HEK293 (cell line): ENCODE measurements around the gene EIF4A2.

Experiments
- CTCF ChIA-PET: fragments of 350-600 bp; formaldehyde crosslinking; extraction: SDS; loops from one replicate; lab custom pipeline; 2021; ENCODE audit warnings: antibody characterized with exemption; lab: Yijun Ruan, JAX
- POLR2A ChIA-PET: fragments of 300-600 bp; formaldehyde crosslinking; extraction: SDS; loops from one replicate; lab custom pipeline; 2020; ENCODE audit warnings: antibody characterized with exemption, inconsistent platforms; lab: Yijun Ruan, JAX
- H3K27ac ChIP-seq: fragments of 200-500 bp; sonication (Bioruptor generic); 2 replicates; pipeline ENCODE4 v1.5.1; 2014; ENCODE audit warnings: low read depth, low read length, control low read depth, inconsistent platforms; ENCODE audit errors: extremely low read depth
- H3K36me3 ChIP-seq, 2 experiments: fragments of 200-500 bp in 1 of 2; sonication (Bioruptor generic) in 1 of 2; 1 replicate in 1 of 2; 2 replicates in 1 of 2; pipeline ENCODE4 v1.5.1; 2014 to 2017; ENCODE audit warnings: inconsistent platforms in 2 of 2, low read length in 2 of 2; ENCODE audit not compliant: control insufficient read depth in 2 of 2, insufficient read depth in 1 of 2
- H3K4me1 ChIP-seq: fragments of 200-500 bp; sonication (Bioruptor generic); 2 replicates; pipeline ENCODE4 v1.5.1; 2014; ENCODE audit warnings: mild to moderate bottlenecking, low read length, inconsistent platforms; ENCODE audit not compliant: control insufficient read depth, insufficient read depth
- H3K4me3 ChIP-seq: 2 replicates; pipeline ENCODE4 v1.5.1; 2011; ENCODE audit warnings: low read depth, mild to moderate bottlenecking, control low read depth, low read length, moderate library complexity
- H3K9me3 ChIP-seq: fragments of 200-500 bp; sonication (Bioruptor generic); 2 replicates; pipeline ENCODE4 v1.5.1; 2014; ENCODE audit warnings: low read depth, low read length, inconsistent platforms; ENCODE audit not compliant: control insufficient read depth, insufficient read depth
- BCL11A ChIP-seq: fragments of 450-650 bp; formaldehyde crosslinking; IDR thresholded peaks from 2 replicates; pipeline ENCODE4 v1.5.1; 2016; ENCODE audit warnings: low read depth, missing biosample characterization, missing genetic modification characterization
- BCL11B ChIP-seq: fragments of 450-650 bp; formaldehyde crosslinking; IDR thresholded peaks from 2 replicates; pipeline ENCODE4 v1.5.1; 2016; ENCODE audit warnings: low read depth, missing biosample characterization, missing genetic modification characterization
- GLIS1 ChIP-seq: fragments of 450-650 bp; formaldehyde crosslinking; IDR thresholded peaks from 2 replicates; pipeline ENCODE4 v1.5.1; 2016; ENCODE audit warnings: missing biosample characterization, missing genetic modification characterization
- GLIS2 ChIP-seq: fragments of 450-650 bp; formaldehyde crosslinking; IDR thresholded peaks from 2 replicates; pipeline ENCODE4 v1.5.1; 2016; ENCODE audit warnings: missing biosample characterization, missing genetic modification characterization
- KLF9 ChIP-seq: fragments of 450-650 bp; formaldehyde crosslinking; IDR thresholded peaks from 2 replicates; pipeline ENCODE4 v1.5.1; 2016; ENCODE audit warnings: missing biosample characterization, missing genetic modification characterization, low read depth
- MZF1 ChIP-seq: fragments of 450-650 bp; formaldehyde crosslinking; IDR thresholded peaks from 2 replicates; pipeline ENCODE4 v1.5.1; 2017; ENCODE audit warnings: missing biosample characterization, missing genetic modification characterization, borderline replicate concordance
- OVOL3 ChIP-seq: fragments of 450-650 bp; formaldehyde crosslinking; IDR thresholded peaks from 2 replicates; pipeline ENCODE4 v1.5.1; 2016; ENCODE audit warnings: missing biosample characterization, missing genetic modification characterization
- YY1 ChIP-seq: fragments of 450-650 bp; formaldehyde crosslinking; IDR thresholded peaks from 2 replicates; pipeline ENCODE4 v1.5.1; 2018; ENCODE audit warnings: missing biosample characterization, missing genetic modification characterization
- YY2 ChIP-seq: fragments of 450-650 bp; formaldehyde crosslinking; IDR thresholded peaks from 2 replicates; pipeline ENCODE4 v1.5.1; 2016; ENCODE audit warnings: missing biosample characterization, missing genetic modification characterization
- ZFP37 ChIP-seq: fragments of 450-650 bp; formaldehyde crosslinking; IDR thresholded peaks from 2 replicates; pipeline ENCODE4 v1.5.1; 2016; ENCODE audit warnings: missing biosample characterization, missing genetic modification characterization
- ZNF114 ChIP-seq: fragments of 450-650 bp; formaldehyde crosslinking; IDR thresholded peaks from 2 replicates; pipeline ENCODE4 v1.5.0; 2017; ENCODE audit warnings: missing biosample characterization, missing genetic modification characterization
- ZNF138 ChIP-seq: fragments of 450-650 bp; formaldehyde crosslinking; IDR thresholded peaks from 2 replicates; pipeline ENCODE4 v1.5.1; 2016; ENCODE audit warnings: missing biosample characterization, missing genetic modification characterization, borderline replicate concordance
- ZNF140 ChIP-seq: fragments of 450-650 bp; formaldehyde crosslinking; IDR thresholded peaks from 2 replicates; pipeline ENCODE4 v1.5.1; 2016; ENCODE audit warnings: missing biosample characterization, missing genetic modification characterization
- ZNF169 ChIP-seq: fragments of 450-650 bp; formaldehyde crosslinking; IDR thresholded peaks from 2 replicates; pipeline ENCODE4 v1.5.1; 2016; ENCODE audit warnings: missing biosample characterization, missing genetic modification characterization
- ZNF2 ChIP-seq: fragments of 450-650 bp; formaldehyde crosslinking; IDR thresholded peaks from 2 replicates; pipeline ENCODE4 v1.5.1; 2016; ENCODE audit warnings: missing biosample characterization, missing genetic modification characterization
- ZNF248 ChIP-seq: fragments of 450-650 bp; formaldehyde crosslinking; IDR thresholded peaks from 2 replicates; pipeline ENCODE4 v1.5.1; 2017; ENCODE audit warnings: missing biosample characterization, missing genetic modification characterization
- ZNF362 ChIP-seq: fragments of 450-650 bp; formaldehyde crosslinking; IDR thresholded peaks from 2 replicates; pipeline ENCODE4 v1.5.1; 2016; ENCODE audit warnings: missing biosample characterization, missing genetic modification characterization
- ZNF610 ChIP-seq: fragments of 450-650 bp; formaldehyde crosslinking; IDR thresholded peaks from 2 replicates; pipeline ENCODE4 v1.5.1; 2016; ENCODE audit warnings: missing biosample characterization, missing genetic modification characterization, borderline replicate concordance
- ZNF629 ChIP-seq: fragments of 450-650 bp; formaldehyde crosslinking; IDR thresholded peaks from 2 replicates; pipeline ENCODE4 v1.5.1; 2017; ENCODE audit warnings: missing biosample characterization, missing genetic modification characterization
- ZNF677 ChIP-seq: fragments of 450-650 bp; IDR thresholded peaks from 2 replicates; pipeline ENCODE4 v1.5.0; 2018; ENCODE audit warnings: missing biosample characterization, mild to moderate bottlenecking, missing genetic modification characterization, moderate library complexity
- ZNF707 ChIP-seq: fragments of 450-650 bp; formaldehyde crosslinking; IDR thresholded peaks from 2 replicates; pipeline ENCODE4 v1.5.1; 2016; ENCODE audit warnings: missing biosample characterization, missing genetic modification characterization
- TF ChIP-seq, protein P1 (sequence below): fragments of 450-650 bp; formaldehyde crosslinking; IDR thresholded peaks from 2 replicates; pipeline ENCODE4; 2016; ENCODE audit warnings: missing biosample characterization, missing genetic modification characterization
- TF ChIP-seq, protein P2 (sequence below): fragments of 450-650 bp; formaldehyde crosslinking; IDR thresholded peaks from 2 replicates; pipeline ENCODE4 v1.5.1; 2016; ENCODE audit warnings: missing biosample characterization, missing genetic modification characterization
- TF ChIP-seq, protein P3 (sequence below): sonication (generic); formaldehyde crosslinking; IDR thresholded peaks from 2 replicates; pipeline ENCODE4 v1.8.1; 2022; ENCODE audit warnings: mild to moderate bottlenecking, moderate library complexity, missing genetic modification reagents
- TF ChIP-seq, protein P4 (sequence below): fragments of 450-650 bp; formaldehyde crosslinking; IDR thresholded peaks from 2 replicates; pipeline ENCODE4 v1.5.1; 2016; ENCODE audit warnings: missing biosample characterization, missing genetic modification characterization

The EIF4A2 gene

GRCh38 chr3:186782542-186783057 is 777 bp upstream of the EIF4A2 start:
- Histone ChIP-seq H3K36me3 (peaks cover 0 to 41% of the 10 kb centered on the region in 2 experiments; a peak in 2 of 3 replicates), H3K4me1 (no peaks in the 10 kb centered on the region), H3K4me3 (peak overlapping the region; percentile 100), H3K27ac (peak overlapping the region; percentile 97), H3K9me3 (no peaks in the 10 kb centered on the region)
- ChIA-PET CTCF (no interaction called here), POLR2A (interaction anchor here (0.7 to 4.2 kb wide), 12 partner anchors 9 to 319 kb away, joined by 3 to 35 read pairs (median 8); partner anchors contain the start of genes DNAJB11 and RFC4)
- TF ChIP-seq ZNF2 (tag by site-specific recombination), result 0 out of 2 replicates have a peak, but pooled peaks have one; percentile 10
- TF ChIP-seq ZNF140, result no peak

- Histone ChIP-seq H3K9me3 (no peaks in the 10 kb centered on the region), H3K27ac (peak overlapping the region; percentile 97), H3K4me1 (no peaks in the 10 kb centered on the region), H3K36me3 (peaks cover 0 to 54% of the 10 kb centered on the region in 2 experiments; a peak in 2 of 3 replicates), H3K4me3 (peak overlapping the region; percentile 100)
- CTCF ChIA-PET, result interaction anchor here (0.6 to 0.7 kb wide), 2 partner anchors 20 to 235 kb away, joined by 3 to 4 read pairs; no protein-coding TSS in a partner anchor
- peak; percentile 17; the same call in 1 of the 2 replicates for TF ChIP-seq KLF9 (tag by site-specific recombination)
- TF ChIP-seq, protein P1, sequence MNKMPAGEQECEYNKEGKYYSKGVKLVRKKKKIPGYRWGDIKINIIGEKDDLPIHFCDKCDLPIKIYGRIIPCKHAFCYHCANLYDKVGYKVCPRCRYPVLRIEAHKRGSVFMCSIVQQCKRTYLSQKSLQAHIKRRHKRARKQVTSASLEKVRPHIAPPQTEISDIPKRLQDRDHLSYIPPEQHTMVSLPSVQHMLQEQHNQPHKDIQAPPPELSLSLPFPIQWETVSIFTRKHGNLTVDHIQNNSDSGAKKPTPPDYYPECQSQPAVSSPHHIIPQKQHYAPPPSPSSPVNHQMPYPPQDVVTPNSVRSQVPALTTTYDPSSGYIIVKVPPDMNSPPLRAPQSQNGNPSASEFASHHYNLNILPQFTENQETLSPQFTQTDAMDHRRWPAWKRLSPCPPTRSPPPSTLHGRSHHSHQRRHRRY (tag by site-specific recombination), result no peak
- TF ChIP-seq ZNF248 (tag by site-specific recombination), result no peak
- TF ChIP-seq, protein P2, sequence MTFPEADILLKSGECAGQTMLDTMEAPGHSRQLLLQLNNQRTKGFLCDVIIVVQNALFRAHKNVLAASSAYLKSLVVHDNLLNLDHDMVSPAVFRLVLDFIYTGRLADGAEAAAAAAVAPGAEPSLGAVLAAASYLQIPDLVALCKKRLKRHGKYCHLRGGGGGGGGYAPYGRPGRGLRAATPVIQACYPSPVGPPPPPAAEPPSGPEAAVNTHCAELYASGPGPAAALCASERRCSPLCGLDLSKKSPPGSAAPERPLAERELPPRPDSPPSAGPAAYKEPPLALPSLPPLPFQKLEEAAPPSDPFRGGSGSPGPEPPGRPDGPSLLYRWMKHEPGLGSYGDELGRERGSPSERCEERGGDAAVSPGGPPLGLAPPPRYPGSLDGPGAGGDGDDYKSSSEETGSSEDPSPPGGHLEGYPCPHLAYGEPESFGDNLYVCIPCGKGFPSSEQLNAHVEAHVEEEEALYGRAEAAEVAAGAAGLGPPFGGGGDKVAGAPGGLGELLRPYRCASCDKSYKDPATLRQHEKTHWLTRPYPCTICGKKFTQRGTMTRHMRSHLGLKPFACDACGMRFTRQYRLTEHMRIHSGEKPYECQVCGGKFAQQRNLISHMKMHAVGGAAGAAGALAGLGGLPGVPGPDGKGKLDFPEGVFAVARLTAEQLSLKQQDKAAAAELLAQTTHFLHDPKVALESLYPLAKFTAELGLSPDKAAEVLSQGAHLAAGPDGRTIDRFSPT, result peak; percentile 91
- TF ChIP-seq ZFP37, result peak; percentile 40; the same call in 1 of the 2 replicates
- TF ChIP-seq, protein P3, sequence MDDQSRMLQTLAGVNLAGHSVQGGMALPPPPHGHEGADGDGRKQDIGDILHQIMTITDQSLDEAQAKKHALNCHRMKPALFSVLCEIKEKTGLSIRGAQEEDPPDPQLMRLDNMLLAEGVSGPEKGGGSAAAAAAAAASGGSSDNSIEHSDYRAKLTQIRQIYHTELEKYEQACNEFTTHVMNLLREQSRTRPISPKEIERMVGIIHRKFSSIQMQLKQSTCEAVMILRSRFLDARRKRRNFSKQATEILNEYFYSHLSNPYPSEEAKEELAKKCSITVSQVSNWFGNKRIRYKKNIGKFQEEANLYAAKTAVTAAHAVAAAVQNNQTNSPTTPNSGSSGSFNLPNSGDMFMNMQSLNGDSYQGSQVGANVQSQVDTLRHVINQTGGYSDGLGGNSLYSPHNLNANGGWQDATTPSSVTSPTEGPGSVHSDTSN (CRISPR knock-in tag), result peak; percentile 60; the same call in 1 of the 2 replicates
- peak; percentile 76; the same call in 1 of the 2 replicates for TF ChIP-seq YY1
- TF ChIP-seq GLIS1 (tag by site-specific recombination), result 0 out of 2 replicates have a peak, but pooled peaks have one; percentile 21
- peak; percentile 38; the same call in 1 of the 2 replicates for TF ChIP-seq YY2
- no peak for TF ChIP-seq BCL11A (tag by site-specific recombination)
- 0 out of 2 replicates have a peak, but pooled peaks have one; percentile 1 for TF ChIP-seq ZNF677
- TF ChIP-seq ZNF629 (tag by site-specific recombination), result 0 out of 2 replicates have a peak, but pooled peaks have one; percentile 3
- TF ChIP-seq BCL11B (tag by site-specific recombination), result 0 out of 2 replicates have a peak, but pooled peaks have one; percentile 31
- TF ChIP-seq ZNF707 (tag by site-specific recombination), result no peak
- TF ChIP-seq ZNF610 (tag by site-specific recombination), result 0 out of 2 replicates have a peak, but pooled peaks have one; percentile 19
- TF ChIP-seq ZNF169 (tag by site-specific recombination), result no peak
- 0 out of 2 replicates have a peak, but pooled peaks have one; percentile 13 for TF ChIP-seq ZNF138 (tag by site-specific recombination)
- peak; percentile 38; the same call in 1 of the 2 replicates for TF ChIP-seq GLIS2 (tag by site-specific recombination)
- TF ChIP-seq MZF1, result no peak
- no peak for TF ChIP-seq ZNF114
- 0 out of 2 replicates have a peak, but pooled peaks have one; percentile 7 for TF ChIP-seq ZNF362 (tag by site-specific recombination)
- TF ChIP-seq OVOL3 (tag by site-specific recombination), result no peak
- TF ChIP-seq, protein P4, sequence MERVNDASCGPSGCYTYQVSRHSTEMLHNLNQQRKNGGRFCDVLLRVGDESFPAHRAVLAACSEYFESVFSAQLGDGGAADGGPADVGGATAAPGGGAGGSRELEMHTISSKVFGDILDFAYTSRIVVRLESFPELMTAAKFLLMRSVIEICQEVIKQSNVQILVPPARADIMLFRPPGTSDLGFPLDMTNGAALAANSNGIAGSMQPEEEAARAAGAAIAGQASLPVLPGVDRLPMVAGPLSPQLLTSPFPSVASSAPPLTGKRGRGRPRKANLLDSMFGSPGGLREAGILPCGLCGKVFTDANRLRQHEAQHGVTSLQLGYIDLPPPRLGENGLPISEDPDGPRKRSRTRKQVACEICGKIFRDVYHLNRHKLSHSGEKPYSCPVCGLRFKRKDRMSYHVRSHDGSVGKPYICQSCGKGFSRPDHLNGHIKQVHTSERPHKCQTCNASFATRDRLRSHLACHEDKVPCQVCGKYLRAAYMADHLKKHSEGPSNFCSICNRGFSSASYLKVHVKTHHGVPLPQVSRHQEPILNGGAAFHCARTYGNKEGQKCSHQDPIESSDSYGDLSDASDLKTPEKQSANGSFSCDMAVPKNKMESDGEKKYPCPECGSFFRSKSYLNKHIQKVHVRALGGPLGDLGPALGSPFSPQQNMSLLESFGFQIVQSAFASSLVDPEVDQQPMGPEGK, result peak; percentile 81
- POLR2A ChIA-PET, result interaction anchor here (0.9 to 4.2 kb wide), 17 partner anchors 8 to 218 kb away, joined by 3 to 35 read pairs (median 5); partner anchors contain the start of genes DNAJB11 and RFC4
These were observed 546 bp downstream of the EIF4A2 start for GRCh38 chr3:186783731-186784515.
